Stomach (tissue), 9 donors: ENCODE data around the gene ZCCHC7. TPM values are rescaled to one million over a fixed set of nuclear protein-coding genes. Genes with fewer than 3 reads are reported as not detected.
"Not testable (repeated sequence)": the region's sequence is repeated elsewhere in the genome, so short reads cannot be mapped to it uniquely, and the experiment has no call there.

Source experiments
- DNase-seq, 2 donors: peaks; one replicate each; pipeline versions ENCODE4 v3.0.0 to v3.0.0-alpha.2; 2013 to 2019
- H3K27ac ChIP-seq, 5 donors: fragments of 200-600 bp in 4 of 5; sonication (generic) in 4 of 5; one replicate each; pipeline ENCODE4 v1.5.1; 2013 to 2019; ENCODE audit warnings: mild to moderate bottlenecking in 1 of 5, moderate library complexity in 1 of 5
- H3K27me3 ChIP-seq, 3 donors: fragments of 200-600 bp; sonication (generic); one replicate each; pipeline ENCODE4 v1.5.1; 2017 to 2019; ENCODE audit warnings: mixed run types in 1 of 3
- H3K36me3 ChIP-seq, 4 donors: fragments of 200-600 bp; sonication (generic); 1 replicate in 3 of 4; 2 replicates in 1 of 4; pipeline ENCODE4 v1.5.1; 2016 to 2019
- H3K4me1 ChIP-seq, 4 donors: fragments of 200-600 bp; sonication (generic); one replicate each; pipeline ENCODE4 v1.5.1; 2016 to 2019
- H3K4me3 ChIP-seq, 4 donors: fragments of 200-600 bp; sonication (generic) in 3 of 4; one replicate each; pipeline ENCODE4 v1.5.1; 2016 to 2019; ENCODE audit warnings: mild to moderate bottlenecking in 1 of 4
- H3K9me3 ChIP-seq, 4 donors: fragments of 200-600 bp; sonication (generic); one replicate each; pipeline ENCODE4 v1.5.1; 2016 to 2019
- CTCF ChIP-seq, 7 experiments: fragments of 450-650 bp in 4 of 7; fragments of 200-600 bp in 3 of 7; sonication (generic) in 3 of 7; IDR thresholded peaks; one replicate each; pipeline ENCODE4 v1.5.1; 2016 to 2019; ENCODE audit warnings: antibody characterized with exemption in 7 of 7, control low read depth in 2 of 7, mild to moderate bottlenecking in 1 of 7
- EP300 ChIP-seq: sonication (generic); formaldehyde crosslinking; IDR thresholded peaks from one replicate; pipeline ENCODE4 v1.6.1; 2017; ENCODE audit warnings: antibody characterized with exemption
- POLR2A ChIP-seq, 4 donors: fragments of 450-650 bp; IDR thresholded peaks; one replicate each; pipeline ENCODE4 v1.6.1; 2016; ENCODE audit warnings: antibody characterized with exemption in 4 of 4, control low read depth in 2 of 4, mild to moderate bottlenecking in 1 of 4, moderate library complexity in 1 of 4
- POLR2AphosphoS5 ChIP-seq, 3 donors: sonication (generic); formaldehyde crosslinking; IDR thresholded peaks; one replicate each; pipeline ENCODE4 v1.6.1; 2016; ENCODE audit warnings: antibody characterized with exemption in 3 of 3
- whole genome bisulfite sequencing, 5 donors: extraction: QIAGEN DNeasy Blood & Tissue Kit in 3 of 5; methylation state at CpG; one replicate each; pipeline versions ENCODE4 v1.1.5 to v1.1.7; 2013 to 2018; 5-methylcytosine and 5-hydroxymethylcytosine counted together
- intact Hi-C: fragments of 100-400 bp; cut with DNase I; formaldehyde crosslinking; loops from one replicate; pipeline ENCODE4 v1.15.1; 2023; ENCODE audit warnings: low total_unique reads
- polyA plus RNA-seq, 3 donors: library from polyadenylated mRNA; stranded (reverse); fragments of 200-250 nt; gene quantifications; one replicate each; pipeline ENCODE4 v1.2.3, GENCODE V29; 2013
- total RNA-seq, 5 donors: library from RNA; depleted of rRNA; stranded (reverse); fragments of >200 nt; gene quantifications; one replicate each; pipeline versions ENCODE4 v1.1.0 to v1.2.3, GENCODE V29; 2014 to 2016
- donor health status: healthy with polysubstance abuse.
- donor health status: Bipolar disorder and iron deficiency.
- donor health status: healthy.

The ZCCHC7 gene
- total and polyA plus RNA-seq, 8 donors: 7.9 to 67.1 (median 17.6) TPM

GRCh38 chr9:37082214-37082765 is 38.1 kb upstream of the ZCCHC7 start:
- WGBS, 5 donors: 40 to 66% (median 55%) methylated on average over 4 of the region's 4 CpGs
- Histone ChIP-seq H3K9me3 (no peaks in the 10 kb centered on the region), H3K4me1 (peaks cover 18 to 60% (median 39%) of the 10 kb centered on the region in 4 donors), H3K4me3 (no peak overlapping the region), H3K27ac (no peak overlapping the region), H3K36me3 (peaks cover 8 to 14% (median 10%) of the 10 kb centered on the region in 4 donors), H3K27me3 (no peaks in the 10 kb centered on the region)
- TF ChIP-seq EP300 (no peak), CTCF (IDR thresholded peaks at IDR 0.05) (no peak), POLR2AphosphoS5 (IDR thresholded peaks at IDR 0.05) (no peak), POLR2A (IDR thresholded peaks at IDR 0.05) (no peak)
- no peak for DNase-seq
- intact Hi-C loops: no loop called here

GRCh38 chr9:37083654-37084053 is 36.7 kb upstream of the ZCCHC7 start:
- Histone ChIP-seq H3K9me3 (no peaks in the 10 kb centered on the region), H3K27ac (no peak overlapping the region), H3K27me3 (no peaks in the 10 kb centered on the region), H3K36me3 (peaks cover 12 to 26% (median 23%) of the 10 kb centered on the region in 4 donors), H3K4me3 (no peak overlapping the region), H3K4me1 (peaks cover 18 to 60% (median 39%) of the 10 kb centered on the region in 4 donors)
- no peak for DNase-seq
- intact Hi-C loops: no loop called here
- TF ChIP-seq POLR2AphosphoS5 (IDR thresholded peaks at IDR 0.05) (no peak), POLR2A (IDR thresholded peaks at IDR 0.05) (no peak), CTCF (IDR thresholded peaks at IDR 0.05) (no peak), EP300 (no peak)

- no peak for DNase-seq
- Histone ChIP-seq H3K9me3 (no peaks in the 10 kb centered on the region), H3K36me3 (peaks cover 12 to 37% (median 28%) of the 10 kb centered on the region in 4 donors), H3K4me3 (no peak overlapping the region), H3K4me1 (peaks cover 15 to 55% (median 36%) of the 10 kb centered on the region in 4 donors), H3K27ac (no peak overlapping the region), H3K27me3 (no peaks in the 10 kb centered on the region)
- TF ChIP-seq POLR2A (IDR thresholded peaks at IDR 0.05): no peak
- TF ChIP-seq POLR2AphosphoS5 (IDR thresholded peaks at IDR 0.05): no peak
- TF ChIP-seq CTCF (IDR thresholded peaks at IDR 0.05): no peak
- TF ChIP-seq EP300: no peak
- intact Hi-C loops: no loop called here
- WGBS, 5 donors: 90 to 97% (median 93%) methylated on average over 1 of the region's 1 CpG
Measured at GRCh38 chr9:37085233-37085632, 35.1 kb upstream of the ZCCHC7 start.

GRCh38 chr9:37092714-37093295 is 27.6 kb upstream of the ZCCHC7 start:
- H3K36me3 ChIP-seq: peaks cover 3 to 18% (median 12%) of the 10 kb centered on the region in 4 donors
- H3K27me3 ChIP-seq, H3K9me3 ChIP-seq, H3K4me1 ChIP-seq, intact Hi-C loops, H3K27ac ChIP-seq, H3K4me3 ChIP-seq, DNase-seq: not testable (repeated sequence)
- 54 to 85% (median 58%) methylated on average over 3 to 4 of the region's 5 CpGs for WGBS, 5 donors

GRCh38 chr9:37094751-37095150 is 25.6 kb upstream of the ZCCHC7 start:
- no peaks in the 10 kb centered on the region for H3K9me3 ChIP-seq
- WGBS, 5 donors: 83 to 90% (median 86%) methylated on average over 1 of the region's 1 CpG

More at GRCh38 chr9:37094751-37095150, 25.6 kb upstream of the ZCCHC7 start:
- Histone ChIP-seq H3K4me3 (no peak overlapping the region), H3K27ac (no peak overlapping the region), H3K36me3 (no peaks in the 10 kb centered on the region), H3K27me3 (no peaks in the 10 kb centered on the region), H3K4me1 (no peaks in the 10 kb centered on the region)
- TF ChIP-seq CTCF (IDR thresholded peaks at IDR 0.05) (no peak), POLR2A (IDR thresholded peaks at IDR 0.05) (no peak), POLR2AphosphoS5 (IDR thresholded peaks at IDR 0.05) (no peak), EP300 (no peak)
- no peak for DNase-seq
- intact Hi-C loops: no loop called here
